T-helper 9 cell (primary cell): ENCODE measurements around the gene XIST.
"Not testable (repeated sequence)": the region's sequence is repeated elsewhere in the genome, so short reads cannot be mapped to it uniquely, and the experiment has no call there.

ENCODE experiments used
- DNase-seq: peaks from one replicate; pipeline ENCODE4 v3.0.0-alpha.2; 2020

XIST gene

GRCh38 chrX:73839152-73839551, 13.4 kb downstream of the XIST start:
- DNase-seq = no peak

GRCh38 chrX:73838123-73838522, 14.4 kb downstream of the XIST start:
- no peak for DNase-seq

GRCh38 chrX:73836956-73837477, 15.5 kb downstream of the XIST start:
- no peak for DNase-seq

- DNase-seq = no peak
Measured at GRCh38 chrX:73834219-73834618, 18.3 kb downstream of the XIST start.

- DNase-seq = no peak
Measured at GRCh38 chrX:73832319-73832718, 20.2 kb downstream of the XIST start.

- DNase-seq = no peak
Measured at GRCh38 chrX:73831500-73831899, 21.0 kb downstream of the XIST start.

- no peak for DNase-seq
Measured at GRCh38 chrX:73830489-73831414, 21.8 kb downstream of the XIST start.

- no peak for DNase-seq
Measured at GRCh38 chrX:73829890-73830466, 22.5 kb downstream of the XIST start.

- DNase-seq = no peak
Measured at GRCh38 chrX:73828080-73828720, 24.3 kb downstream of the XIST start.

GRCh38 chrX:73827406-73827805, 25.1 kb downstream of the XIST start:
- no peak for DNase-seq

GRCh38 chrX:73826996-73827395, 25.5 kb downstream of the XIST start:
- no peak for DNase-seq

GRCh38 chrX:73825569-73825968, 26.9 kb downstream of the XIST start:
- no peak for DNase-seq

GRCh38 chrX:73823473-73824004, 29.0 kb downstream of the XIST start:
- no peak for DNase-seq

- DNase-seq = no peak
Measured at GRCh38 chrX:73822775-73823174, 29.7 kb downstream of the XIST start.

GRCh38 chrX:73821921-73822559, 30.5 kb downstream of the XIST start:
- no peak for DNase-seq

GRCh38 chrX:73819864-73820558, 32.5 kb downstream of the XIST start:
- DNase-seq = not testable (repeated sequence)

- DNase-seq = no peak
Measured at GRCh38 chrX:73818200-73819116, 34.1 kb downstream of the XIST start.

GRCh38 chrX:73817393-73818199, 34.9 kb downstream of the XIST start:
- DNase-seq = no peak

- DNase-seq = no peak
Measured at GRCh38 chrX:73812256-73812655, 40.3 kb downstream of the XIST start.

GRCh38 chrX:73804109-73804508, 48.4 kb downstream of the XIST start:
- not testable (repeated sequence) for DNase-seq
